ENCODE data around the gene CRYGD.
"Not testable (repeated sequence)": the region's sequence is repeated elsewhere in the genome, so short reads cannot be mapped to it uniquely, and the experiment has no call there.

The CRYGD gene

DNA sequence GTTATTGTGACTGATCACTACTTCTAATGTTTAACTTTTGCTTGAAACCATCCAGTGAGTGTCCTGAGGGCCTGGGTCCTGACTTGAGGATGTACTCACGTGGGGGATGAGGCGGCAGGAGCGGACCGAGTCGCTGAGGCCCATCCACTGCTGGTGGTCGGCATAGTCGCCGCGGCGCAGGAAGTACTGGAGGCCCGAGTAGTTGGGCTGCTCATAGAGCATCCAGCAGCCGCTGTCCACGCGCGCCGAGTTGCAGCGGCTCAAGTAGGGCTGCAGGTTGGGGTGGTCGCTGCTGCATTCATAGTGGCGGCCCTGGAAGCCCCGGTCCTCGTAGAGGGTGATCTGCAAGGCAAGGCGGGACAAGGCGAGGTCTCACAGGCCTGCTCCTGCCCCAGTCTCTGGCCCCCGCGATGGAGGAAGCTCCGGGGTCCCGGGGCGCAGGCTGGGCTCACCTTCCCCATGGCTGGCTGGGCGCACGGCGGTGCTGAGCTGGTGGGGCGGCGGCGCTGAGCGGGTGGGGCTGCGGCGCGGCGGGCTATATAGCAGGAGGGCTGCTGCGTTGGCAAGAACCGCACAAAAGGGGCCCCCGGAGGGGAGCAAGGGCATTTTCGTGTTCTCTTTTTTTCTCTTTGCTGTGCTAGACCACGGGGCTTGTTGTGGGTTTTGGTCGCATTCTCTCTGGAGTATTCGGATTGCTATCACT is at the start of gene CRYGD:
Gene CRYGD (minus strand): TSS at position 512 of the 703 bp plus-strand sequence. CDS start 51 bp downstream, at position 461.
- not testable (repeated sequence) for DNase-seq (ENCODE audit: low spot score)

DNA sequence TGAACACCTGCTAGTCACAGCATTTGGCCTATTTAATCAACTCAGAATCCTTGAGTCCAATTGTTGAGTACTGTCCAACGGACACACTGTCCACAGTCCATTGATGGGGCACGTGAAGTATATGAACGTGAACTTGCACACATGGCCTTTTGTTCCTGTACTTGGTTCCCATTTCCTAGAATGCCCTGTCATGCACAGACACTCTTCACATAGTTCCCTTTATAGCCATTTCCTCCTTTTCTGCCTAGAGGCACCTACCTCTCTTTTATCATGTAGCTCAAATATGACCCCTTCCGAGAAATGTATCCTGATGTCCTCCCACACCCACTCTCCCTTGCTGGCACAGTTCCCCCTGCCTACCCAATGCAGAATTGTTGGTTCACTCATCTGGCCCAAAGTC is 47.8 kb upstream of the CRYGD start:
- no peak for DNase-seq (ENCODE audit: low spot score)

DNA sequence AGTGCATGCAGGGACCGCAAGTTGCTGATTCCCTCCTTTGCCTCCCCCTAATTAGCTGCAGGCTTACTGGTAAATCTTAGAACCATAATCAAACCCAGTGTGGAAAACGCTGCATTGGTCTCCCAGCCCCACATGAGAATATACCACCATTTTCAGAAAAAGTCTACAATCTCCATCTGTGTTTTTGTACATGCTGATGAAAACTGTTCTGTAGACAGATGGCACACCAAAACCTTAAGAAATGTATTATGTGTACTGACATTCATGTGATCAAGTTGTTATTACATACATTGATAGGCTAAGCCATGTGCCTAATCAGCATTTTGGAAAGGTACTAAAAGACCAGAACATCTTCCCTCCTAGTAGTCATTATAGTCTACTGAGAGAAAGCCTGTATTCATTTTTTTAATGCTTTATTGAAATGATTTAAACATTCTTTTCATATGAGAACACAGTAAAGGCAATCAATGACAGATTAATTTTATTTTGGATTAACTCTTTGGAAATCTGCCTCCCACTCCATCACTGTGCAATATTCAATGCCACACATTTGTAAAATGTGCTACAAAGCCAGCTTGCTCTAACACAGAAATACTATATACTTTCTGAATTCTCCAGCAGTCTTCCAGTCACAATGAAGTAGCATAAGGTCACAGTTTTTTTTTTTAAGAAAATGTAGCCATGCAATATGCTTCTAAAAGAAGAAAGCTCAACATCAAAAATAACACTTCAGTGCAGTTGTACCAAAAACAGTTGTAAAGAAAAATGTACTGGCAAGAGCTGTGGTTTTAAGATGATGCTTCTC is 40.8 kb upstream of the CRYGD start:
- DNase-seq (ENCODE audit: low spot score) = no peak

DNA sequence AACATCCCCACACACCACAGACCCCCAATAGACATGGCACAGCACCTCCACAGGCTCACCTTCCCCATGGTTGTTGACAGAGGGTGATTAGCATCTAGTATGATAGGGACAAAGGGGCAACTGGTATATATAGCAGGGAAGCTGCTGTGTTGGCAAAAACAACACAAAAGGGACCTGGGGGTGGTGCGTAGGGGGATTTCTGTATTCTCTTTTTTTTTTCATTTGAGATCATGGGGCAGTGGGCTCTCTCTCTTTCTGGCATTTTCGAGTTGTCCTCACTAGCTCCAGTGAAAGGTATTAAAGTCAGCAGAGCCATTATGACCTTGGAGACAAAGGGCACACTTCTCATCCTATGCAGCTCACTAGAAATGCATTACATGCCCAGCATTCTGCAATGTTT is 39.2 kb upstream of the CRYGD start, which contains the start of gene CRYGA:
Gene CRYGA (minus strand): TSS at position 101 of the 400 bp plus-strand sequence. CDS start 33 bp downstream, at position 68.
- no peak for DNase-seq (ENCODE audit: low spot score)

DNA sequence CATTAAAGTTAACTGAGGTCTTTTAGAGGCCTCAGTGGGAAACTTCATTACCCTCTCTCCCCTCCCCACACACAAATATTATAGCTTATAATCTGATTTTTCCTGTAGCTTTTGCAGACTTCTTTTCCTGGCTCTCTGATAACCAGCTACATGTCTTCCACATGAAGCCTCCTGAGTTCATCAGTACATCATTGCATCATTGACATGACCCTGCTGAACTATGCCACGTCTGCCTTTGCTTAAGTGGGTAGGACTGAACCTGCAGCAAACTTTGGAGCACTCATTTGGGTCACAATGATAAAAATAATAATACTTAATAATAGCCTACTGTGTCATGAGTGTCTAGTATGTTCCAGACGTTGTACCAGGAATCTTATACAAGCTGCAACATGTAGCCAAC is 32.1 kb upstream of the CRYGD start:
- no peak for DNase-seq (ENCODE audit: low spot score)

DNA sequence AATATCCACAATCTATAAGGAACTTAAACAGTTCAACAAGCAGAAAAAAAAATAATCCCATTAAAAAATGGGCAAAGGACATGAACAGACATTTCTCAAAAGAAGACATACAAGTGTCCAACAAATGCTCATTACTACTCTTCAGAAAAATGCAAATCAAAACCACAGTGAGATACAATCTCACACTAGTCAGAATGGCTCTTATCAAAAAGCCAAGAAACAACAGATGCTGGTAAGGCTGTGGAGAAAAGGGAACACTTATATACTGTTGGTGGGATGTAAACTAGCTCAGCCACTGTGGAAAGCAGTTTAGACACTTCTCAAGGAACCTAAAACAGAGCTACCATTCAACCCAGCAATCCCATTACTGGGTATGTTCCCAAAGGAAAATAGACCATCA is 28.8 kb upstream of the CRYGD start:
- no peak for DNase-seq (ENCODE audit: low spot score)

DNA sequence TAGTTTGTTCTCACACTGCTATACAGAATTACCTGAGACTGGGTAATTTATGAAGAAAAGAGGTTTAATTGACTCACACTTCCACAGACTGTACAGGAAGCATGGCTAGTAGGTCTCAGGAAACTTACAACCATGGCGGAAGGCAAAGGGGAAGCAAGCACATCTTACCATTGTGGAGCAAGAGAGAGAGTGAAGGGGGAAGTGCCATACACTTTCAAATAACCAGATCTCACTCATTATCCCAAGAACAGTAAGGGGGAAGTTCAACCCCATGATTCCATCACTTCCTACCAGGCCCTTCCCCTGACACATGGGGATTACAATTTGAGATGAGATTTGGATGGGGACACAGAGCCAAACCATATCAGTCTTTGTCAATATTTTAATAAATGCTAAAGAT is 26.6 kb upstream of the CRYGD start:
- no peak for DNase-seq (ENCODE audit: low spot score)

DNA sequence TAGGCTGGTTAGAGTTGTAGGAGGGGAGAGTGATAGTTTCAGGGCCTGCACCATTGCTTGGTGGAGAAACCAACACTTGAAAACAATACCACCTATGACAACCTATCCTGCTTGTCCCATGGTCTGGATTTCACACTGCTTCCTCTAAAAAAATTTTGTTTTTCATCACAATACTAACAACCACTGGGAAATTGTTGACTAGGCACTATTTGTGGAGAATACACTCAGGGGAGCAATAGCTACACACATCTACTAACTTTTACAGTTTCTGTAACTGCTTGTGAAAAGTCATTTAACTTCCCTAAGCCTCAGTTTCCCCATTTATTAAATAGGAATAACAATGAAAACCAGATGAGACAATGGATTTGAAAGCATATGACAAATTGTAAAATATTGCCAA is 25.8 kb upstream of the CRYGD start:
- no peak for DNase-seq (ENCODE audit: low spot score)

- DNase-seq (ENCODE audit: low spot score) = no peak
Observed at GRCh38 chr2:208148803-208149202, 24.5 kb upstream of the CRYGD start.

DNA sequence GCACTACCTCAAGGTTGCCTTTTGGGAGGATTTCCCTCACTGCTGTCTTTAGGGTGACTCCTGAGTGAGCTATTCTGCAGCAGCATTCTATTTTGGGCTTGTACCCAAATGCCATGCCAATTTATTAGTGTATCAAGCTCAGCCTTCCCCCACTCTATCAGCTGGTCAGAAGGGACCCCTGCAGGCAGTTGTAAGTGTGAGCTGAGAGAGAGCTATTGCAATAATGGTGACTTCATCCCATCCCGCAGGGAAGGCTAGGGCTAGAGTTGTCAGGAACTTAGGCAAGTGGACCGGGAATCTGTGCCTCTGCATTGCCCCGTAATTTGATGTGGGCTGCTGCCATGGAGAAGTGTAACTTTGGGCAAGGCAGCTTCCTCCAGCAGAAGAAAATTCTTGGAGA is 23.4 kb upstream of the CRYGD start:
- no peak for DNase-seq (ENCODE audit: low spot score)

GRCh38 chr2:208147008-208147407 is 22.7 kb upstream of the CRYGD start:
- DNase-seq (ENCODE audit: low spot score) = no peak

- DNase-seq (ENCODE audit: low spot score) = no peak
Observed at GRCh38 chr2:208146006-208146405, 21.7 kb upstream of the CRYGD start, which contains the start of gene CRYGB. Gene CRYGB, minus strand, starts transcription at chr2:208146158. Its CDS starts 38 bp downstream, at chr2:208146120.

- DNase-seq (ENCODE audit: low spot score) = no peak
Observed at GRCh38 chr2:208142925-208143799, 18.8 kb upstream of the CRYGD start.

DNA sequence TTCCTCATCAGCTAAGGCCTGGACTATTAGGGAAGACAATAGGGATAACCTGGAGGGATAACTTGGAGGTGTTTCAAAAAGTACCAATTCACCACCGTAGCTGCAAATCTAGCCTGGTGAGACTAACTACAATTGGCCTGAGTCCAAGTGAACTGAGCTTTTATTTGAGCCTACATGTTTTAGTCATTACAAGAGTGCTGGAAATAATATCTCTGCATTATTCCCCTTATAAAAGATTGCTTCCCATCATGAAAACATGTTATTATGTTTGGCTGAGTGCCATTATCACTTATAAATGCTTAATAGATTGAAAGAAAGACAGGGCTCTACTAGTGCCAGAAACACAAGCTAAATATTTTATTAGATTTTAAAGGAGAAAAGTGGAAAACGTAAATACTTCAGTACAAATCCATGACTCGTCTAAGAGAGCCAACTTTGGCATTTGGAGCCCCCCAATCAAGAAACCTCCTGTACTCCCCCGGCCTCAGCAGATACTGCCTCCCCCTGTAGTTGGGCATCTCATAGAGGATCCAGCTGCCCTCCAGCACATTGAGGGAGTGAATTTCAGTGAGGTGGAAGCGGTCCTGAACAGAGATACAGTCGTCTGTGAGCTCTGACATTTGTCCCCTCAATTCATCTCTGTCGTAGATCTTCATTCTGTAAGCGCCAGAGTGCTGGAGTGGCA is 18.1 kb upstream of the CRYGD start:
- DNase-seq (ENCODE audit: low spot score) = no peak

- no peak for DNase-seq (ENCODE audit: low spot score)
Observed at GRCh38 chr2:208139447-208139846, 15.1 kb upstream of the CRYGD start.

DNA sequence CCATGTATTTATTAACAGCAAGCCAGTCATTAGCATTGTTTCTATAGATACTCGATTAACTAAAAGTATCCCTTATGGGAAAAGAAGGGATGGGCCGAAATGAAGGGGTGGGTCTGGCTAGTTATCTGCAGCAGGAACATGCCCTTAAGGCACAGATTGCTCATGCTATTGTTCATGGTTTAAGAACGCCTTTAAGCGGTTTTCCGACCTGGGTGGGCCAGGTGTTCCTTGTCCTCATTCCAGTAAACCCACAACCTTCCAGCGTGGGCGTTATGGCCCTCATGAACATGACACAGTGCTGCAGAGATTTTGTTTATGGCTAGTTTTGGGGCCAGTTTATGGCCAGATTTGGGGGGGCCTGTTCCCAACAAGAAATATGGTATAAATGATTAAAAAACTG is 14.0 kb upstream of the CRYGD start:
- DNase-seq (ENCODE audit: low spot score) = not testable (repeated sequence)

GRCh38 chr2:208136716-208137094 is 12.4 kb upstream of the CRYGD start:
- no peak for DNase-seq (ENCODE audit: low spot score)

DNA sequence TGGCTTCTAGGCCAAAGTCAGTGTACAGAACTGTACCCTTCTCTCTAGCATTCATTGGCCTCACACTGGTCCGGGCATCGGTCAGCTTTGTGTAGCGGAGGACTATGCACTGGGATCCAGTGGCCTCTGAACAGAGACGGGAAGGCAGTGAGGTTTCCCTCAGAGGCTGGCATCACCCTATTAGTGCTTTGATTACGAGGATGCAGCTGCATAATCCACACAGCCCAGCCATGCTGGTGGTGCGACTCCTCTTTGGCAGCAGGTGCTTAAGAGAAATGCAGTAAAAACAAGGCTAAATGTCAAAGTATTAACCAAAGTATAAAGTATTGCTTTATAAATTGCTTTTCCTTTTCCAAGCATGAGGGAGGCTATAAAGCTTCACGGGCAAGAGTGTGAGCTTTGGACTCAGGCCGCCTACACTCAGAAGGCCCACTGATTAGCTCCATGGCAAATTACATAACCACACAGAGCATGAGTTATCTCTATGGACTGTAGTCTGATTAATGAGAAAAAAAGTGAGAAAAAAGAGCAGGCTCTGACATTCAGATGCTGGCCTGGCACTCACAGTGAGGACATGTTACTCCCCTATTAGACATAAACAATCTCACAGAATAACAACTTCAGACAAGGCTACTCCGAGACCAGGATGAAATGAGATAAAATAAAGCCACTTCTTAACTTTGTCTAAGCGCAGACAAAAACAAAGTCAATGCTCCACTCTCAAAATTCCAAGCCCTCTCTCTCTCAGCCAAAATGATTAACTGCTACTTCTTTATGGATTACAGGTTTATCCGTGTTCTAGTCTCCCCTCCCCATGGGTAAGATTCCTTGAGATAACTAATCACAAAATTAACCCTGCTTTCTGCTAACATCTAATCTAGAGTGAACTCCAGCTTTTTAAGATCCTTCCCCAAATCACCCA is 11.7 kb upstream of the CRYGD start:
- DNase-seq (ENCODE audit: low spot score) = no peak

- no peak for DNase-seq (ENCODE audit: low spot score)
Observed at GRCh38 chr2:208134928-208135586, 10.7 kb upstream of the CRYGD start.

- no peak for DNase-seq (ENCODE audit: low spot score)
Observed at GRCh38 chr2:208130712-208131110, 6.4 kb upstream of the CRYGD start.
